ENCODE results near the gene RBP2. TPM values are rescaled to one million over a fixed set of nuclear protein-coding genes. Genes with fewer than 3 reads are reported as not detected.
"Not testable (repeated sequence)": the region's sequence is repeated elsewhere in the genome, so short reads cannot be mapped to it uniquely, and the experiment has no call there.

Gene RBP2
- total RNA-seq, 4 donors from 2014 or later: not detected

- intact Hi-C loops (cut with DNase I; ENCODE audit: low total_unique reads): no loop called here
- DNase-seq (ENCODE audit: low spot score in 2 of 2): no peak
- 78 to 80% methylated on average over 2 of the region's 2 CpGs for WGBS, 2 donors
- H3K4me3 ChIP-seq (ENCODE audit: low read depth, poor library complexity, severe bottlenecking): no peak overlapping the region
- TF ChIP-seq CTCF (IDR thresholded peaks at IDR 0.05): no peak
- TF ChIP-seq POLR2A (IDR thresholded peaks at IDR 0.05): no peak
Observed at GRCh38 chr3:139423232-139423631, 53.1 kb downstream of the RBP2 start.

- intact Hi-C loops (cut with DNase I; ENCODE audit: low total_unique reads): no loop called here
- H3K4me3 ChIP-seq (ENCODE audit: low read depth, poor library complexity, severe bottlenecking): no peak overlapping the region
- WGBS, 2 donors: 88 to 93% methylated on average over 1 of the region's 1 CpG
- no peak for DNase-seq (ENCODE audit: low spot score in 2 of 2)
- TF ChIP-seq POLR2A (IDR thresholded peaks at IDR 0.05): no peak
- TF ChIP-seq CTCF (IDR thresholded peaks at IDR 0.05): no peak
Observed at GRCh38 chr3:139421460-139421859, 54.9 kb downstream of the RBP2 start.

- TF ChIP-seq POLR2A (IDR thresholded peaks at IDR 0.05) (no peak), CTCF (IDR thresholded peaks at IDR 0.05) (no peak)
- intact Hi-C loops (cut with DNase I; ENCODE audit: low total_unique reads): no loop called here
- DNase-seq (ENCODE audit: low spot score in 2 of 2): no peak
- H3K4me3 ChIP-seq (ENCODE audit: low read depth, poor library complexity, severe bottlenecking): no peak overlapping the region
- WGBS, 2 donors: 59 to 67% methylated on average over 1 of the region's 1 CpG
Observed at GRCh38 chr3:139421040-139421439, 55.3 kb downstream of the RBP2 start.

- intact Hi-C loops (cut with DNase I; ENCODE audit: low total_unique reads): no loop called here
- H3K4me3 ChIP-seq (ENCODE audit: low read depth, poor library complexity, severe bottlenecking): no peak overlapping the region
- DNase-seq (ENCODE audit: low spot score in 2 of 2): no peak
- TF ChIP-seq CTCF (IDR thresholded peaks at IDR 0.05): no peak
- no peak for TF ChIP-seq POLR2A (IDR thresholded peaks at IDR 0.05)
- 87 to 95% methylated on average over 2 of the region's 2 CpGs for WGBS, 2 donors
Observed at GRCh38 chr3:139418144-139418543, 58.2 kb downstream of the RBP2 start.

GRCh38 chr3:139416275-139416674 lies 60.0 kb downstream of the RBP2 start:
- intact Hi-C loops (cut with DNase I; ENCODE audit: low total_unique reads): no loop called here
- WGBS, 2 donors: 95 to 100% methylated on average over 1 of the region's 1 CpG
- no peak overlapping the region for H3K4me3 ChIP-seq (ENCODE audit: low read depth, poor library complexity, severe bottlenecking)
- no peak for DNase-seq (ENCODE audit: low spot score in 2 of 2)
- no peak for TF ChIP-seq CTCF (IDR thresholded peaks at IDR 0.05)
- no peak for TF ChIP-seq POLR2A (IDR thresholded peaks at IDR 0.05)

- TF ChIP-seq CTCF (IDR thresholded peaks at IDR 0.05) (no peak), POLR2A (IDR thresholded peaks at IDR 0.05) (no peak)
Observed at GRCh38 chr3:139414608-139415224, 61.6 kb downstream of the RBP2 start.

GRCh38 chr3:139412891-139413290 lies 63.4 kb downstream of the RBP2 start:
- H3K4me3 ChIP-seq (ENCODE audit: low read depth, poor library complexity, severe bottlenecking); DNase-seq (ENCODE audit: low spot score in 2 of 2); intact Hi-C loops (cut with DNase I; ENCODE audit: low total_unique reads): not testable (repeated sequence)

More at GRCh38 chr3:139414608-139415224, 61.6 kb downstream of the RBP2 start:
- WGBS, 2 donors: 72 to 81% methylated on average over 2 of the region's 2 CpGs
- no peak for DNase-seq (ENCODE audit: low spot score in 2 of 2)
- no peak overlapping the region for H3K4me3 ChIP-seq (ENCODE audit: low read depth, poor library complexity, severe bottlenecking)
- intact Hi-C loops (cut with DNase I; ENCODE audit: low total_unique reads): no loop called here

Data from lower leg skin (tissue), 4 donors.